ENCODE data around the gene NR2C2.
A peak's percentile ranks its signal among the peaks of the same experiment; 100 is the strongest.
"Not testable (repeated sequence)": the region's sequence is repeated elsewhere in the genome, so short reads cannot be mapped to it uniquely, and the experiment has no call there.

The NR2C2 gene

GRCh38 chr3:14947100-14947885 lies at the start of gene NR2C2:
Gene NR2C2, plus strand, starts transcription at chr3:14947583. Its CDS starts 56,332 bp downstream, at chr3:15003915.
- DNase-seq (ENCODE audit: low read depth) = peak; percentile 77

- DNase-seq (ENCODE audit: low read depth) = no peak
These were observed 48.5 kb upstream of the NR2C2 start for GRCh38 chr3:14898929-14899328.

DNA sequence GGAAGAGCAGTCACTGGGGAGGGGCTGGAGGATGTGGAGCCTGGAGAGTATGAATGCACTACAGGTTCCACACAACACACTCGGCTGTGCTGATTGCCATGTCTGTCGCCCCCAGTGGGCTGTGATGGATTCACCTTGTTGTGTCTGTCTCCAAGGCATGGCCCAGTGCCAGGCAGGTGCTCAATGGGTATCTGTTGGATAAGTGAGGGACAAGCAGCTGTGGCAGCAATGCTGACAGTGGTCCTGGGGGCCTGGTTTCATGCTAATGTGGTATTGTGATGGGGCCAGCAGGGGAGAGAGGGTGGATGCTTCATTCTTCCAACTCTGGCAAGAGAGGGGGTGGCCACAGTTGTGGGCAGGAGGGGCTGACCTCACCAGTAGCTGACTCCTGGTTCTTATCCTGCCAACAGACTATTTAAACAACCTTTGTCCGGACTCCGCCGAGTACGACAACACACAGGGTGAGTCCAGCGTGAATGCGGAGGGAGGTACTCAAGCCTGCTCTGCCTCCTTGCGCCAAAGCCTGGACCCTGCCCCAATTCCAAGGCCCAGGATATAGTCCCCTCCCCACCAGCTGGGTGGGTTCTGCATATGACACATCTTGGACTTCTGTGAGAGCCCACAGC lies 47.3 kb upstream of the NR2C2 start:
- no peak for DNase-seq (ENCODE audit: low read depth)

GRCh38 chr3:14900881-14901873 lies 46.2 kb upstream of the NR2C2 start:
- no peak for DNase-seq (ENCODE audit: low read depth)

GRCh38 chr3:14902719-14903118 lies 44.7 kb upstream of the NR2C2 start:
- no peak for DNase-seq (ENCODE audit: low read depth)

- not testable (repeated sequence) for DNase-seq (ENCODE audit: low read depth)
These were observed 43.9 kb upstream of the NR2C2 start for GRCh38 chr3:14903501-14903900.

DNA sequence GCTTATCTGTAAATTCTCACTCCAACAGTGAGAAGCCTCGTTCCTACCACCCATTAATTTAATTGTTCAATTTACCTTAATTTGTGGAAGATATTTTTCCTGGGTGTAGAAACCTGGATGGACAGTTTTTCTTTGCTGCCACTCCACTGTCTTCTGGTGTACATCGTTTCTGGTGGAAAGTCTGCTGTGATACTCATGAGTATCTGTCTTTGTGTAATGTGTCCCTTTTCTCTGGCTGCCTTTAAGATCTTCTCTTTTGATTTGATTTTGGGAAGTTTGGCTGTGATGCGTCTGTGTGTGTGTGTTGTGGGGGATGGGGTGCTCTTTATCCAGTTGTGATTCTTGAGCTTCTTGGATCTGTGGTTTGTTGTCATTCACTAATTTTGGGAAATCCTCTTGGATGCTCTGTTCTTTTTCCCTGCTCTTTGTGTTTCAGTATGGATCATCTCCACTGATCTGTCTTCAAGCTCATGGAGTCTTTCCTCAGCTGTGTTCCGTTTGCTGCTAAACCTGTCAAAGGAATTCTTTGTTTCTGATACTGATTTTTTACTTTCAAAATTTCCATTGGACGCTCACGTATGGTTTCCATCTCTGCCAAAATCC lies 42.2 kb upstream of the NR2C2 start:
- no peak for DNase-seq (ENCODE audit: low read depth)

- no peak for DNase-seq (ENCODE audit: low read depth)
These were observed 40.9 kb upstream of the NR2C2 start for GRCh38 chr3:14906355-14906971.

DNA sequence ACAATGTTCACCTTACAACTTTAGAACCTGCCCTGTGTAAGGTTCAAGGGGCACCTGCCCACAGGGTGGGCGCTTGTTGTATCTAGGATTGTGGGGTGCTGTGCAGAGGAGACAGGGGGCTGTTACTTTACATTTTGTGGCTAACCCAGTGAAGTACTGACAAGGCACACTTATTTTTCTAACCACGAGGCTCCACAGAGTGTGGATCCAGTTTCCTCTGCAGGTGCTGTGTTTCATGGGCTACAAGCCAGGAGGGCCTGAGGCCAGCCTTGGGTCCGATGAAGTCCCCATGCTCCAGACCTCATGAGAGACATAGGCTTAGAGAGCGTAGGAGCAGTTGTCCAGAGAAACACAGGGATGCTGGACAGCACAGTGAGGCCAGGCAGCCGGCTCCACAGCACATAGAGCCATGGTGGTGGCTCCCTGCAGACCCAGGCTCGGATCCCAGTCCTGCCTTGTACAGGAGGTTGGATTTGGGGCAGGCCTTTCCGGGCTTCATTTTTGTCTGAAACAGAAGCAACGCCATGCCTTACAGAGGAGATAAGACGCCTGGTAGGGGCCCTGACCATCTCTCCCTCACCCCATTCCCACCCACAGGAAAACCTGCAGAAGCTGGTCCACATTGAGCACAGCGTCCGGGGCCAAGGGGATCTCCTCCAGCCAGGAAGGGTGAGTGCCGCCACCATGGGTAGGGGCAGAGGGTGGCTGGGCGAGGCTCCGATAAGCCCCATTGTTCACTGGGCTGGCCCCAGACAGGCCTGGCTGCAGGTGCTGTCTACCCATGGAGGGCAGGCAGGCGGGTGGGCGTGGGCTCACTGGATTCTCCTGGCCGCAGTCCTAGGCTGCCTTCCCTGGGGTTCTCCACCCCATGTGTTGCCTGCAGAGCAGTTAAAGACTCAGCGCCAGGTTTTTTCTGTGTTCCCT lies 40.1 kb upstream of the NR2C2 start:
- no peak for DNase-seq (ENCODE audit: low read depth)

DNA sequence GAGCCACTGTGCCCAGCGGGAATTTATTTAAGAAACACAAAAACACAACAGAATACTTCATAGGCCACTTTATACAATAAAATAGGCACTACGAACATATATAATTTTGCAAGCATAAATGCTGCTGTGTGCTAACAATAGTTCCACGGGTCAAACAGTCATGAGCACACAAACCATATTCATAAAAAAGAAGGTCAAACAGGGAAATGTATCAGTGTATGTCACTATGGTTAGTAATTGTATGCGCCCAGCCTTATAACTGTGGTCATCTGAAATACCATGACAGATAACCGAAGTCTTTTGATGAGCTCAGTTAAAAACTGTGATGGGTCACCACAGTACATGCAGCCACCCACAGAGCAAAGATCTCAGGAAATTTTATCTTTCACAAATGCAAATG lies 38.1 kb upstream of the NR2C2 start:
- DNase-seq (ENCODE audit: low read depth) = no peak

DNA sequence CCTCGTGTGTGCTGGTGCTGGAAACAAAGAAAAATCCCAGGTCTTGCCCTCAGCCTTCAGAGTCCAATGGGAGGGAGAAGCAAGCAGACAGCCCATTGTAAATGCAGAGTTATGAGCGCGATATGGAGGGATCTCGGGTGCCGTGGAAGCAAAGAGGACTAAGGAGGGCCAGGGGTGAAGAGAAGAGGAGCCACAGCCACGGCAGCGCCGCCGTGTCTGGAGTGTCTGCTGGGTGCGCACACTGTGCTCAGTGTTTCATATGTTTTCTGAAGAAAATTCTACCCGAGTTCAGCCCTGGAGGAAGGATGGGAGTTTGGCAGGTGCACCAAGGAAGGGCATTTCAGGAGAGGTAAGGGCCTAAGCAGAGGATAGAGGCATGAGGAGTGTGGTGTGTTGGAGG lies 35.7 kb upstream of the NR2C2 start:
- DNase-seq (ENCODE audit: low read depth) = no peak

- DNase-seq (ENCODE audit: low read depth) = no peak
These were observed 34.1 kb upstream of the NR2C2 start for GRCh38 chr3:14913071-14913925.

GRCh38 chr3:14913926-14914778 lies 33.2 kb upstream of the NR2C2 start:
- DNase-seq (ENCODE audit: low read depth) = no peak

DNA sequence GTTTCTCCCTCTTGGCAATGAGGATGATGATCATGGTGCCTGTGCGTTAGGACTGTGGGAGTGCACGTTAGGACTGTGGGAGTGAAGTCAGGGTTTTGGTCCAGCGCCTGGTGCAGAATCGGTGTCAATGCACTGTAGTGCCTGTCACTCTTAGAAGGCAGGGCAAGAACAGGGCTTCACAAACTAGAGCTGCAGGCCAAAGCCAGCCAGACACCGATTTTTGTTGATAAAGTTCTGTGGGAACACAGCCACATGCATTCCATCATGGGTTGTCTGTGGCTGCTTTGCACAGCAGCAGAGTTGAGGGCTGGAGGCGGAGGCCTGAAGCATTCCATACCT lies 32.6 kb upstream of the NR2C2 start:
- no peak for DNase-seq (ENCODE audit: low read depth)

DNA sequence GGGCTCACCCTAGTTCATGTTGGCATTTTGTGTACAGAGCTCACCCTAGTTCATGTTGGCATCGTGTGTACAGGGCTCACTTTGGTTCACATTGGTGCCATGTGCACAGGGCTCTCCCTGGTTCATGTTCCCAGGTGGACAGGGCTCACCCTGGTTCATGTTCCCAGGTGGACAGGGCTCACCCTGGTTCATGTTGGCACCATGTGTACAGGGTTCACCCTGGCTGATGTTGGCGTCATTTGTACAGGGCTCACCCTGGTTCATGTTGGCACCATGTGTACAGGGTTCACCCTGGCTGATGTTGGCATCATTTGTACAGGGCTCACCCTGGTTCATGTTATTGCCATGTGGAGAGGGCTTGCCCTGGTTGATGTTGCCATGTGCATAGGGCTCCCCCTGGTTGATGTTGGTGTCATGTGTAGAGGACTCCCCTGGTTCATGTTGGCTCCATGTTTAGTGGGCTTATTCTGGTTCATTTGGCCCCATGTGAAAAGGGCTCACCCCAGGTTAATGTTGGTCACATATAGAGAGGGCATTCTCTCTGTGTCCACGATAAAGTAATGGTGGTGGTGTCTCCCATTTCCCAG lies 31.7 kb upstream of the NR2C2 start:
- no peak for DNase-seq (ENCODE audit: low read depth)

DNA sequence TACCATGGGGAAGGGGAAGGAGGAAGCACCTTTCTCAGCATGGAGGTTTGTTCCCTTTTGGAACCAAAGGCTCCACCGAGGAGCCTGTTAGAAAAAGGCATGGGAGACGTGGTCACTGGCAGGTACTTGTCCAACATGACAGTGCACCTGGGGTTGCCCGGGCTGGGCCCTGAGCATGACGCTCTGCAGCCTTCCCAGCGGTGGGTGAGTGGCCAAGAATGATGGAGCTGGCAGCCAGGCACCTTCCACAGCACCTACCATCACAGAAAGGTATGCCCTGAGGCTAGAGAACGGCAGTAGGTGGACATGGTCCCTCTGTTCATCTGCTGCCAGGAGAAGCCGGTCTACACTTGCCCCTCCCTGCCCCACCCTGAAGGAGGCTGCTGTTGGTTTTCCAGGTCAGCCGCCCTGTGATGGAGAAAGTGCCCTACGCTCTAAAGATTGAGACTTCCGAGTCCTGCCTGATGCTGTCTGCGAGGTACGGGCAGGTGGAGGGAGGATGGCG lies 29.0 kb upstream of the NR2C2 start:
- DNase-seq (ENCODE audit: low read depth) = no peak

GRCh38 chr3:14920536-14920935 lies 26.8 kb upstream of the NR2C2 start:
- no peak for DNase-seq (ENCODE audit: low read depth)

GRCh38 chr3:14921034-14921616 lies 26.3 kb upstream of the NR2C2 start:
- DNase-seq (ENCODE audit: low read depth) = peak; percentile 69

Measured in stimulated activated CD8-positive, alpha-beta memory T cell treated with anti-CD3 and anti-CD28 coated beads, Interleukin-4, amount 100 ng/mL, for 24 hours (primary cell).